GM19452 (cell line): Measurements from ENCODE around the gene NOL12.
A peak's percentile ranks its signal among the peaks of the same experiment; 100 is the strongest.
"Not testable (repeated sequence)": the region's sequence is repeated elsewhere in the genome, so short reads cannot be mapped to it uniquely, and the experiment has no call there.

Source experiments
- ATAC-seq: cut with Tn5 transposase; IDR thresholded peaks from one replicate; pipeline ENCODE4 v1.9.1; 2021; ENCODE audit not compliant: unreplicated experiment

The NOL12 gene

DNA sequence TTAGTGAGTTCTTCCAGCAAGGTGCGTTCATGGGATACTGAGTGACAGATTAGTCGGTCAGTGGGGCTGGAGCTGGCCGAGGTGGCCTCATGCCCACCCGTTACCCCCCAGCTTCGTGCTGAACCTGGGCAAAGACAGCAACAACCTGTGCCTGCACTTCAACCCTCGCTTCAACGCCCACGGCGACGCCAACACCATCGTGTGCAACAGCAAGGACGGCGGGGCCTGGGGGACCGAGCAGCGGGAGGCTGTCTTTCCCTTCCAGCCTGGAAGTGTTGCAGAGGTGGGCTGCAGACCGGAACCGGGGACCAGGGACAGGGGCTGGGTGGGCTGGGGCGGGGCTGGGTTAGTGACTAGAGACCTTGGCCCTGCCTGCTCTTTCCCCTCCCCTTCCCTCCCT lies 7.8 kb upstream of the NOL12 start:
- ATAC-seq = no peak

DNA sequence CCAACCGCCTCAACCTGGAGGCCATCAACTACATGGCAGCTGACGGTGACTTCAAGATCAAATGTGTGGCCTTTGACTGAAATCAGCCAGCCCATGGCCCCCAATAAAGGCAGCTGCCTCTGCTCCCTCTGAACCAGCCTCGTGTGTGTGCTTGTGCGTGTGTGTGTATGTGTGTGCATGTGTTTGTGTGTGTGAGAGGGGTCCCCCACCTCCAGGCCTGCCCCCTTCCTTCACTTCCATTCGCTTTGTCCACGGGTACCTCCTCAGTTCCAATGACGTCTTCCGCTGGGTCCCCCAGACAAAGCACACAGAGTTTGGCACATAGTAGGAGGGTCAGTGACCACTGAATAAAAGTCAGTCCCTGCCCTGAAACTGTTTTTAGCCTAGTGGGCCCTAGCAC lies 6.5 kb upstream of the NOL12 start:
- ATAC-seq = no peak

DNA sequence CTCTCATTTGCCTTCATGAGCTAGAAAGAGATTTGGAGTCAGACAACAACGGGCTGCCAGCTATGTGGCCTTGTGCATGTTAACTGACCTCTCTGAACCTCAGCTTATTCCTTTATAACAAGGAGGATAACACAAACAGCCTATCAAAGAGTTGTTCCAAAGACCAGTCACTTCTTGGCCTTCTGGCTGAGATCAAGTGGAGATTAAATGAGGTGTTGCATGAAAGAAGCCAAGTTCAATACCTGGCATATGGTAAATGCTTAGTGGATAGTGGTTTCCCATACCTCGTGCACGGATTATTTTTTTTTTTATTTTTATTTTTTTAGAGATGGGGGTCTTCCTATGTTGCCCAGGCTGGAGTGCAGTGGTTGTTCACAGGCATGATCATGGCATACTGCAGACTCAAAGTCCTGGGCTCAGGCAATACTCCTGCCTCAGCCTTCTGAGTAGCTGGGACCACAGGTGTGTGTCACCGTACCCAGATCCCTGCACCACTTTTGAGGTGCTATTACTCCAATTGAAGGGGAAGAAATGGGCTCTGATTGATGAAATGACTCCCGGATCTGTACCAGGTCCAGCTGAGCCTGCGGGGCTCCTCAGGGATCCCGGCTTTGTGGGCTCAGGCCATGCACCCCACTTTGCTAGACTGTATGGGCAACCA lies 5.8 kb upstream of the NOL12 start:
- ATAC-seq = no peak

DNA sequence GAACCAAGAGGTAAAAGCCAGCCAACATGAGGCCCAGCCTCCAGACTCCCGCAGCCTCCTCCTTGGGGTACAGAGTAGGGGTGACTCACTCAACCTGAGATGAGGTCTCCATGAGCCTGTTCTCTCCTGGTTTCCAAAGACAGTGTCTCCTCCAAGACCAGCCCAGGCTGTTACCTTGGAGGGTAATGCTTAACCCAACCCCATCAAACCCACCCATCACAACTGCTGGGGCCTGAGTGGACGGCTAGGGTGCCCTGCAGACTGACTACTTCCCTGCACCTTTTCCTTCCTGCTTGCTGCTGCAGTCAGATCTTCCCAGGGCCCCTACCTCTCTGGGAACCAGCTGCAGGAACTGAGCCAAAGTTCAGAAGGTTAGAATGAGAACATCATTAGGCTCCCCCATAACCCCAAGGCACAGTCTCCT lies 5.1 kb upstream of the NOL12 start:
- ATAC-seq = no peak

DNA sequence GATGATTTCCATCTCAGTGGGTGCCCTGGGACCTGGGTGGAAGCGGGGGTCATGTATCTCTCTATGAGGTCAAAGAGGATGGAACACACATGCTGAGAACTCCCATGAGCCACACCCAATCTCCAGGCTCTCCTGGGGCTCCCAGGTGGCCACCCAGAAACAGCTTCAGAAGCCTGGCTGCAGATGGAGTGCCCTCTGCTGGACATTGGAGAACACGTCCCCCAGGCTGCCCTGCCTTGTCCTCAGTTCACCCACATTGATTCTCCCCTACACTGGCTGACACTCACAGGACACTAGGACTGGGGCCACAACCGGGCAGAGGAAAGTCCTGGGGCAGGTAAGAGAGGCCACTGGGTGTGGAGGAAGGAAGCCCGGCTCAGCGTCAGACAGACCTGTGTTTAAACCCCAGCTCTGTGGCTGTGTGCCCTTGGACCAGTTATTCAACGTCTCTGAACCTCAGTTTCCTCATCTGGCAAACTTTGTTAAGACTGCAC lies 4.5 kb upstream of the NOL12 start:
- no peak for ATAC-seq

DNA sequence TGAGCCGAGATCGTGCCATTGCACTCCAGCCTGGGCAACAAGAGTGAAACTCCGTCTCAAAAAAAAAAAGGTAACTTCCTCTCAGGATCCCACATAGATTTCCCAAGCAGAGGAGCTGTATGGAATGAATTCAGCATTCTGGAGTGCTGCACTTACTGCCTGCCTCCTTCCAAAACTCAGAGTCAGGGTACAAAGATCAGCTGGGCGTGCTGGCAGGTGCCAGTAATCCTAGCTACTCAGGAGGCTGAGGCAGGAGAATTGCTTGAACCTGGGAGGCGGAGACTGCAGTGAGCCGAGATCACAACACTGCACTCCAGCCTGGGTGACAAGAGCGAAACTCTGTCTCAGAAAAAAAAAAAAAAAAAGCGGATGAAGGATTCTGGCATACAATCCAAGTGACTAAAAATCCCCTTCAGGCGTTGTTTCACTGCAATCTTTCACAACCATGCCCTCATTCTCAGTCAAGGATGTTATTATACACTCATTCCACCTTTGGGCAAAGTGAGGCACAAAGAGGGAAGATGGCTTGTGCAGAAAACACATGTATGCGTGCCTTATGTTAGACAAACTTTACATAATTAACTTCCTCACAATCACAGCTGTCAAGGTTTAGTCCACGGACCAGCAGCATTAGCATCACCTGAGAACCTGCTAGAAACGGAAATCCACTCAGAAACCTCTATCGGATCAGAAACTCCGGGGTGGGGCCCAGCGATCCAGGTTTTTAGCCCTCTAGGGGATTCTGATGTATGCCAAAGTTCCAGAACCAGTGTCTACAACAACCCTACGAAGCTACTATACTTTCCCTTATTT lies 1.1 kb upstream of the NOL12 start:
- ATAC-seq = no peak

DNA sequence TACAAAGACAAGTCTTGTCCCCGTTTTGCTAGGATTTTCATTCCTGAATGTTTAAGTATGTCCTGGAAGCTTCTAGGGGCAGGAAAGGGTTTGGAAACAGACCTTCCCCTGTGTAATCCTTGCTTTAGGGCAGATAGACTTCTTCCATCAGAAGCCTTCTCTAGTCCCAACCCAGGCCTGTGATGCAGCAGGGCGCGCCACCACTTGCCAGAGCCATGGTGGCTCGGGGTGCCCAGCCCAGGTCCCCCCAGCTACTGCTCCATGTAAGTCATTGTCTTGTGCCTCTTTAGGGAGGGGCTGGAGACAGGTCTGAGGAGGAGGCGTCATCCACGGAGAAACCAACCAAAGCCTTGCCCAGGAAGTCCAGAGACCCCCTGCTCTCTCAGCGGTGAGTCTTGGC lies 4.3 kb downstream of the NOL12 start:
- ATAC-seq = no peak

DNA sequence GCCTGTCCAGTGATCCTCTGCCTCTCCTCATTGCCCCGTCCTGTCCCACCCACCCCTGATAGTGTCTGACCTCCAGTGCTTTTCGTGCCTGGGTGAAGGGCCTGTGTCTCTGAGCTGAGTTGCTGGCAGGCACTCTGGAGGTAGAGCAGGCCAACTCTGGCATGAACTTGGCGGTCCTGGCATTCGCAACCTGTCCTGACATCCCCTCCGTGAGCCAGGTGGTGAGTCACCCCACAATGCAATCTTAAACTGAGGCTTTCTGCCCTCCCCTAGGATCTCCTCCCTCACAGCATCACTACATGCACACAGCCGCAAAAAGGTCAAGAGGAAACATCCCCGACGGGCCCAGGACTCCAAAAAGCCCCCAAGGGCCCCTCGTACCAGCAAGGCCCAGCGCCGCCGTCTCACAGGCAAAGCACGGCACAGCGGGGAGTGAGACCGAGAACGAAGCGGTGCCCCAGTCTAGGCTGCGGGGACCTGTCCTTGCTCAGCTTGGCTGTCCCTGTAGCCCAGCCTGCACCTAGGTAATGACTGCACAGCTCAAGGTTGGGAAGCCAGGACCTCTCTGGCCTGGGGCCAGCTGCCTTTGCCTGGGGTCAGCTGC lies 4.9 kb downstream of the NOL12 start:
- ATAC-seq = no peak

DNA sequence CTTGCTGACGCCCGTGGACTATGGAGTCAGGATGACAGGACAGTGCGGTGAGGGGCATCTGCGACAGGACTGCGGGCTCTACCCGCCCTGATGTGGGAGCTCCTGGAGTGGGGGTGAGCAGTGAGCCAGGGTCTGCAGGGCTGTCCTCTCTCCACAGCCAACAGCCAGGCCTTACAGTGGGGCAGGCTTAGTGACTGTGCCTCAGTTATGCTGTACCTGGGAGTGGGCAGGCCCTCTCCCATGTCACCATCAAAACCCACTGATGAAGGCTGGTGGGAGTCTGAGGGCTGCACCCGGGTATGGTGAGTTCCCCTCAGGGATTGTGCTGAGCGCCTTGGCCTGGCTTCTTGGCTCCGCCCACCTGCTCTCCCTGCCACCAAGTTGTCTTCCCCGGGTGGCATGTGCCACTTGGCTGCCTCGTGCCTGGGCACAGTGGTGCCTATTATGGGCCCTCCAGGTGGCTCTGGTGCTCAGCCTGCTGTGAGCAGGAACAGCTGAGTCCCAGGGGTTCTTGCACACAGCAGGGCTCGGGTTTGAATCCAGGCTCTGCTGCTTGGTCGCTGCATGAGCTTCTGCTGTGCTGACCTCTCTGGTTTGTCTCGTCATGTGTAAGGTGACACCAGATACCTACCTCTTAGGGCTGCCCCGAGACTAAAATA lies 6.6 kb downstream of the NOL12 start:
- ATAC-seq = no peak

DNA sequence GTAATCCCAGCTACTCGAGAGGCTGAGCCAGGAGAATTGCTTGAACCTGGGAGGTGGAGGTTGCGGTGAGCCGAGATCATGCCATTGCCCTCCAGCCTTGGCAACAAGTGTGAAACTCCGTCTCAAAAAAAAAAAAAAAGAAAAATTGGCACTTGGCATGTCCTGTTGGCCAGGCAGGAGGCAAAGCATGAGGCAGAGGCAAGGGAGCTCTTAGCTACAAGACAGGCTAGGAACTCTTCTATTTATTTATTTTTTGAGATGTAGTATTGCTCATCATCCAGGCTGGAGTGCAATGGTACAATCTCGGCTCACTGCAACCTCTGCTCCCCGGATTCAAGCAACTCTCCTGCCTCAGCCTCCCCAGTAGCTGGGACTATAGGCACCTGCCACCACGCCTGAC lies 8.0 kb downstream of the NOL12 start:
- not testable (repeated sequence) for ATAC-seq

DNA sequence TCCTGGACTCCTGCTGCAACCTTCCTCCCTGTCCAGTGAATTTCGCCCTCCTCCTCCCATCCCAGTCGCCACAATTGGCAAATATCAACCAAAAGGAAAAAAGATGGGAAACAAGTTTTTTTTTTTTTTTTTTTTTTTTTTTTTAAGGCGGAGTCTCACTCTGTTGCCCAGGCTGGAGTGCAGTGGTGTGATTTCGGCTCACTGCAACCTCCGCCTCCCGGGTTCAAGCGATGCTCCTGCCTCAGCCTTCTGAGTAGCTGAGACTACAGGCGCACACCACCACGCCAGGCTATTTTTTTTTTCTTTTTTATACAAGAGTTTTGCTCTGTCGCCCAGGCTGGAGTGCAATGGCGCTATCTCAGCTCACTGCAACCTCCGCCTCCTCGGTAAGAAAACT lies 10.1 kb downstream of the NOL12 start:
- not testable (repeated sequence) for ATAC-seq

DNA sequence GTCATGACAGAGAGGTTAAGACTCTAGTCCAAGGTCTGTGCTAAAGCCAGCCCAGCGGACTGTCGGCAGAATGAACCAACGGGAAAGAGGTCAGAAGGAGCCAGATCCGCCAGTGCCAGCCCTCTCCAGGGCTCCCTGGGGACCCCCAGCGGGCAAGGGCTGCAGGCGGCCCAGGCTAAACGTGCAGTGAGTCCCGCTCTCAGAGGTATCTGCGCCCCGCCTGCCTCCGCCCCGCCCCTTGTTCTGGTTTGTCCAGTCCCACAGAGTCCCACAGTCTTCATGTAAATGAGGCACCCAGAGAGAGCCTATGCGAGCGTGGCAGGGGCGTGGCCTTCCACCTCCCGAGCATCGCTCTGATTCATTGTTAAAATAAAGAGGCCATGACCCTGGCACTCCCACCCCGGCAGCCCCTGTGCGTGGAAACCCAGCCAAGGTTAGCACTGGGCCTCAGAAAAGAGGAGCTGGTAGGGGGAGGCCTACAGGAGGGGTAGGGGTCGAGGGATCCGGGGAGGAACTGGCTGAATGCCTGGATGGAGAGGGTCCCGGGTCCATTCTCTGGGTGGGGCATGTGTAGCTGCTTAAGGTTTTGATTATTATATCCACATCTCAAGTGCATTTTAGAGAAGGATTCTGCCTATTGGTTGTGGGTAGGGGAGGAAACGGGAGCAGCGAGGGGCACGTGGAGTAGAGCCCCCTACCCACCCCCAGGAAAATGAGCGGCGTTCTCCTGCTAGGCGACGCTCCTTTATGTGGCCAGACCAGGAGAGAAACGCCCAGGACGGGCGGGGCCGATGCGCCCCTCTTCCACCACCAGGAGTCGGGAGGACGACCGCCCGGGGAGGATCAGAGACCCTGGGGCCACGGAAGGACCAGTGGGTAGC lies 10.8 kb downstream of the NOL12 start, which contains the start of gene TRIOBP:
TSS of gene TRIOBP (plus strand) at position 392 of the 881 bp plus-strand sequence. CDS start 4,318 bp downstream, outside the sequence.
- ATAC-seq = peak; percentile 77

DNA sequence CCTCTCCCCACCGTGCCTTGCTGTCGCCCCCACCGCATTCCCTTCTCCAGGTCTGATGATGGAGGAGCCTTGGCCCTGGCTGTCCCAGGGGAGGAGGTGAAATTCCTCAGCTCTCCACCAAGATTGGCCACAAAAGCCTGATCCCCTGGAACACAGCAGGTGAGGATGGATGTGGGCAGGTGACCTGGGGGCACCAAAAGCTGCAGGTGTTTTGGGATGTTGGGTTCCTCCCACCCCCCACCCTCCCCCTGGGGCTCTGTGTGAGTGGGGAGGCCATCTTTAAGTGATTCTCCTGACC lies 11.3 kb downstream of the NOL12 start:
- ATAC-seq = no peak

DNA sequence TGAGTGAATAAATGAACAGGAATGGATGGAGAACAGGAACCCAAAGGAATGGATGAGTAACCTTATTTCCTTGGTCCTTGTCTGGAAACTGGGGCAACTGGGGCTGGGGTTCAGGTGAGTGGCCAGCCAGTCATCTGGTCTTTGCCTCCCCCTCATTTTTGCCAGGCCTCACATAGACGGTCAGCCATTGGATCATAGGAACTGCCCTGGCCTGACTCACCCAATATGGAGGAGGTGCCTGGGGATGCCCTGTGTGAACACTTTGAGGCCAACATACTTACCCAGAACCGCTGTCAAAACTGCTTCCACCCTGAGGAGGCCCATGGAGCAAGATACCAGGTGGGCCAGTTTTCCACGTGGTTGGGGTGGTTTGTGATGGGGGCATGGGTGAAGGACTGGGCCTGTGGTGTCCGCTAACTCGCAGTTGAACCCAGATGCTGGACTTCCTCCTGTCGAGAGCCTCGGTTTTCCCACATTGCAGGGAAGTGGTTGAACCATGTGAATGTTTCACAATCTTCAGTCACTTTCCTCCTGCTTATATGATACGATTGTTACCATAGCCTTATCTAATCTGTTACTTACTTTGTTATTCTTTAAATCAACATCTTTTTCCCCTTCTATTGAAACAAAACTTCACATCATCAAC lies 15.1 kb downstream of the NOL12 start:
- no peak for ATAC-seq

DNA sequence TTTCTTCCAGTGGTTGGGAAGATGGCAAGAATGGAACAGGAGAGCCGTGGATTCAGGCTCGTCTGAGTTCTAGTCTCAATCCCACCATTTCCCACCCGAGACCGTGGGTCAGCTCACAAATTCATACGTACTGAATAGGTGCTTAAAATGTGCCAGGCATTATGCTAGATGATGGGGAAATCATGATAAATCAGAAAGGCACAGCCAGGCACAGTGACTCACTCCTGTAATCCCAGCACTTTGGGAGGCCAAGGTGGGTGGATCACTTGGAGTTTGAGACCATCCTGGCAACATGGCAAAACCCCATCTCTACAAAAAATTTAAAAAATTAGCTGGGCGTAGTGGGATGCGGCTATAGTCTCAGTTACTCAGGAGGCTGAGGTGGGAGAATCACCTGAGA lies 17.8 kb downstream of the NOL12 start:
- no peak for ATAC-seq

DNA sequence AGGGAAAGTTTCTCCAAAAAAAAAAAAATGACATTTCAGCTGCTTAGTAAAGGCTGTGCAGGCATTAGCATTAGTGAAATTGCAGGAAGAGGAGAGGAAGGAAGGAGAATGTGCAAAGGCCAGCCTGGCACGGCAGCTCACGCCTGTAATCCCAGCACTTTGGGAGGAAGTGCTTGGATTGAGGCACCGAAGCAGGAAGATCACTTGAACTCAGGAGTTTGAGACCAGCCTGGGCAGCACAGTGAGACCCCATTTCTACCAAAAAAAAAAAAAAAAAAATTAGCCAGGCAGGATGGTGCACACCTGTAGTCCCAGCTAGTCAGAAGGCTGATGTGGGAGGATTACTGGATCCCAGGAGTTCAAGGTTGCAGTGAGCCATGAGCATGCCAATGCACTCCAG lies 18.5 kb downstream of the NOL12 start:
- no peak for ATAC-seq

DNA sequence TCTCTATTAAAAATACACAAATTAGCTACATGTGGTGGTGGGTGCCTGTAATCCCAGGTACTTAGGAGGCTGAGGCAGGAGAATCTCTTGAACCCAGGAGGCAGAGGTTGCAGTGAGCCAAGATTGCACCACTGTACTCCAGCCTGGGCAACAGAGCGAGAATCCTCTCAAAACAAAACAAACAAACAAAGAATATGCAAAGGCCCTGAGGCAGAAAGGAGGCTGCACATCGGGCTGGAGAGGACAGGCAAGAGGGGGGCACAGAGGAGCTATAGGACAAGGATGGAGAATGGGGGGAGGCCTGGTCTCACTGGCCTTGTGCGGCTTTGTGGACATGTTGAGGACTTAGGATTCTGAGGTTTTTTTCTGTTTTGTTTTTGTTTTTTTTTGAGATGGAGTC lies 19.1 kb downstream of the NOL12 start:
- ATAC-seq = no peak

DNA sequence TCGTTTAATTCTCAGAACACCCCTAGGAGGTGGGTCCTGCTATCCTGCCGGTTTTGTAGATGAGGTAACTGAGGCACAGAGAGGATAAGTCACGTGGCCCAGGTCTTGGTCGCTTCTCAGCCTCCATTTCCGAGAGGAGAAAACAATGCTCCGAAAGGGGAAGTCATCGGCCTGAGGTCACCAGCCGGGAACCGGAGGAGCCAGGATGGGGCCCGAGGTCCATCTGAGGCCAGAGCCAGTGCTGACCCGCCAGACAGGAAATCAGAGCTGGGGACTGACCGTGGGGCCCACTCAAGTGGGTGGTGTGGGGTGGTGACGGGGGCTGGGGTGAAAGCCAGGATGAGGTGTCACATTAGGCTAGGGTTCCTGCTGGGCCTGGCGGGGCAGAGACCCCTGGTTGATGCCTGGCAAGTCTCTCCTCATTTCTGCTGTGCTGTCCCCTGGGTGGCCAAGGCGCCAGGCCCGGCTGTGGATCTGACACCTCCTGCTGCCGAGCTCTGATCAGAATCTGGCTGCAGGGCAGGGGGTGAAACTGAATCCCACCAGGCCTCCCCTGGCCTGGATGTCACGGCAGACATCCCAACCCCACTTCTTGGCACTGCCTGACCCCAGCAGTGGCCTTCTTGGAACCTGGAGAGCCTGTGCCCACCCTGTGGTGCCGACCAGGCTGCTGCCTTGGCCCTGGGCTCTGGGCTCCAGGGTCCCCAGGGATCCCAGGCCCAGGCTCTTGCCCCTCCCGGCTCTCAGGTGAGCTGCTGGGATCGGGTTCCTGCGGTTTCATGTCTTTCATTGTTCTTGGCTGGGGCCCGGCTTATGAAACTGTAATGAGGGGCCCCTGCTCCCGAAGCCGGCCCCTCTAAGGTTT lies 22.7 kb downstream of the NOL12 start:
- ATAC-seq = no peak

DNA sequence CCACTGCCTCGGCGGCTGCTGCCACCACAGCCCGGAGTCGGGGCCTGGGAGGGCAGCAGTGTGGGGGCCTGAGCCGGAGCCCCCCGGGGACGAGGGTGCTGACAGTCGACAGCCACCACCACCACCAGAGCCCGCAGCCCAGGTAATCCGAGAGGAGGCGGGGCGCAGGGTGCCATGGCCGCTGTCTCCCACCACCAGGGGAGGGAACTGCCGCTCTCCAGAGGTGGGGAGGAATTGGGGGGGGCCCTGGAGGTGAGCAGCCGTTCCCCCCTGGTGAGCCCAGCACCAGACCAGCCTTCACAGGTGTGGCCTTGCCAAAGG lies 23.3 kb downstream of the NOL12 start:
- no peak for ATAC-seq
